Neural cell (in vitro differentiated cells): ENCODE results near the gene RHPN2. TPM values are rescaled to one million over a fixed set of nuclear protein-coding genes. Genes with fewer than 3 reads are reported as not detected.
"Not testable (repeated sequence)": the region's sequence is repeated elsewhere in the genome, so short reads cannot be mapped to it uniquely, and the experiment has no call there.

Experiments
- H2AFZ ChIP-seq: fragments of 200-600, 300-800 bp; sonication (generic), shearing (Covaris generic); 2 replicates; pipeline ENCODE4 v1.6.0; 2014; ENCODE audit warnings: low read depth, mild to moderate bottlenecking, antibody characterized with exemption, low read length, moderate library complexity
- H3F3A ChIP-seq: fragments of 200-600 bp; shearing (Covaris generic); 2 replicates; pipeline ENCODE4 v1.6.1; 2016; ENCODE audit warnings: mild to moderate bottlenecking, moderate library complexity, mixed read lengths, antibody characterized with exemption, low read length; ENCODE audit not compliant: insufficient read depth, poor library complexity, severe bottlenecking
- H3K27ac ChIP-seq: fragments of 200-600, 300-800 bp; sonication (generic), shearing (Covaris generic); 2 replicates; pipeline ENCODE4 v1.5.1; 2014; ENCODE audit warnings: mild to moderate bottlenecking, low read length, moderate library complexity
- H3K27me3 ChIP-seq: fragments of 300-800, 200-600 bp; sonication (generic), shearing (Covaris generic); 2 replicates; pipeline ENCODE4 v1.6.0; 2014; ENCODE audit warnings: mild to moderate bottlenecking, low read depth, low read length, moderate library complexity; ENCODE audit not compliant: insufficient read depth
- H3K36me3 ChIP-seq: fragments of 300-800, 200-600 bp; sonication (generic), shearing (Covaris generic); 2 replicates; pipeline ENCODE4 v1.5.1; 2014; ENCODE audit warnings: mild to moderate bottlenecking, antibody characterized with exemption, low read length, moderate library complexity; ENCODE audit not compliant: insufficient read depth
- H3K4me2 ChIP-seq: fragments of 300-800, 200-600 bp; sonication (generic), shearing (Covaris generic); 2 replicates; pipeline ENCODE4 v1.6.0; 2014; ENCODE audit warnings: mild to moderate bottlenecking, low read length
- H3K4me3 ChIP-seq: fragments of 300-800, 200-600 bp; sonication (generic), shearing (Covaris generic); 2 replicates; pipeline ENCODE4 v1.5.1; 2014; ENCODE audit warnings: mild to moderate bottlenecking, low read length, moderate library complexity
- H3K79me2 ChIP-seq: fragments of 200-600 bp; shearing (Covaris generic); replicated peaks from 2 replicates; pipeline ENCODE4 v1.6.0; 2014; ENCODE audit warnings: mild to moderate bottlenecking, low read length, moderate library complexity; ENCODE audit not compliant: insufficient read depth
- H3K9ac ChIP-seq: fragments of 300-800, 200-600 bp; sonication (generic), shearing (Covaris generic); 2 replicates; pipeline ENCODE4 v1.6.1; 2016; ENCODE audit warnings: mild to moderate bottlenecking, low read length, mixed read lengths
- H3K9me2 ChIP-seq: fragments of 200-600 bp; shearing (Covaris generic); 2 replicates; pipeline ENCODE4 v1.6.1; 2016; ENCODE audit warnings: mild to moderate bottlenecking, low read length, mixed read lengths; ENCODE audit not compliant: insufficient read depth
- H3K9me3 ChIP-seq: fragments of 200-600, 300-800 bp; sonication (generic), shearing (Covaris generic); 2 replicates; pipeline ENCODE4 v1.6.1; 2016; ENCODE audit warnings: mild to moderate bottlenecking, mixed run types, low read length, moderate library complexity, mixed read lengths
- H4K20me1 ChIP-seq: fragments of 200-600 bp; shearing (Covaris generic); 2 replicates; pipeline ENCODE4 v1.6.1; 2016; ENCODE audit warnings: mild to moderate bottlenecking, mixed run types; ENCODE audit not compliant: insufficient read depth
- CTCF ChIP-seq: fragments of 450-650 bp; IDR thresholded peaks from 2 replicates; pipeline ENCODE4 v1.5.1; 2014; ENCODE audit warnings: antibody characterized with exemption, mild to moderate bottlenecking, moderate library complexity; ENCODE audit not compliant: poor library complexity, severe bottlenecking
- EP300 ChIP-seq: fragments of 450-650 bp; conservative IDR thresholded peaks from 2 replicates; pipeline ENCODE4 v1.6.1; 2014; ENCODE audit warnings: antibody characterized with exemption, mild to moderate bottlenecking, moderate library complexity; ENCODE audit not compliant: poor library complexity, severe bottlenecking
- EZH2 ChIP-seq: fragments of 200-600, 300-800 bp; shearing (Covaris generic), sonication (generic); IDR thresholded peaks from 2 replicates; pipeline ENCODE4 v1.6.1; 2014; ENCODE audit warnings: antibody characterized with exemption, low read length, borderline replicate concordance, mild to moderate bottlenecking; ENCODE audit not compliant: insufficient read depth, poor library complexity, severe bottlenecking
- MXI1 ChIP-seq: fragments of 450-650 bp; conservative IDR thresholded peaks from 2 replicates; pipeline ENCODE4 v1.6.1; 2014; ENCODE audit warnings: antibody characterized with exemption, mild to moderate bottlenecking; ENCODE audit not compliant: poor library complexity, severe bottlenecking
- POLR2AphosphoS5 ChIP-seq: IDR thresholded peaks from 2 replicates; pipeline ENCODE4 v1.6.1; 2012
- RAD21 ChIP-seq: fragments of 450-650 bp; conservative IDR thresholded peaks from 2 replicates; pipeline ENCODE4 v1.6.1; 2014; ENCODE audit warnings: antibody characterized with exemption, mild to moderate bottlenecking, moderate library complexity
- REST ChIP-seq: IDR thresholded peaks from 2 replicates; pipeline ENCODE4 v1.6.1; 2012; ENCODE audit warnings: borderline replicate concordance
- SMC3 ChIP-seq: fragments of 450-650 bp; conservative IDR thresholded peaks from 2 replicates; pipeline ENCODE4 v1.6.1; 2014; ENCODE audit warnings: antibody characterized with exemption, mild to moderate bottlenecking, moderate library complexity; ENCODE audit not compliant: poor library complexity
- TAF1 ChIP-seq: IDR thresholded peaks from 2 replicates; pipeline ENCODE4 v1.6.1; 2012; ENCODE audit warnings: low read depth
- polyA plus RNA-seq: library from polyadenylated mRNA; depleted of rRNA; stranded (reverse); fragments of >200 nt; gene quantifications from 2 replicates; pipeline ENCODE4 v1.2.3, GENCODE V29; 2014

The RHPN2 gene
- polyA plus RNA-seq, 1 donor from 2014 or later, result 1.5 TPM

GRCh38 chr19:33005440-33005839, 59.2 kb downstream of the RHPN2 start:
- Histone ChIP-seq H3F3A (no peaks in the 10 kb centered on the region), H3K4me3 (no peak overlapping the region), H2AFZ (no peak overlapping the region), H3K27me3 (no peaks in the 10 kb centered on the region), H4K20me1 (no peaks in the 10 kb centered on the region), H3K9me3 (no peaks in the 10 kb centered on the region), H3K27ac (no peak overlapping the region), H3K79me2 (no peaks in the 10 kb centered on the region), H3K36me3 (no peaks in the 10 kb centered on the region), H3K4me2 (no peak overlapping the region), H3K9me2 (no peaks in the 10 kb centered on the region), H3K9ac (no peak overlapping the region)
- no peak for TF ChIP-seq SMC3
- TF ChIP-seq POLR2AphosphoS5, result no peak
- no peak for TF ChIP-seq TAF1
- TF ChIP-seq MXI1, result no peak
- no peak for TF ChIP-seq RAD21
- TF ChIP-seq EZH2, result no peak
- TF ChIP-seq REST, result no peak
- TF ChIP-seq EP300, result no peak
- no peak for TF ChIP-seq CTCF

- H3K4me3 ChIP-seq, H3K9ac ChIP-seq, H3K79me2 ChIP-seq, H3K9me3 ChIP-seq, H4K20me1 ChIP-seq, H3K27me3 ChIP-seq, H3K9me2 ChIP-seq, H3K36me3 ChIP-seq, H2AFZ ChIP-seq, H3F3A ChIP-seq, H3K27ac ChIP-seq, H3K4me2 ChIP-seq: not testable (repeated sequence)
Observed at GRCh38 chr19:33003424-33004024, 61.2 kb downstream of the RHPN2 start.

GRCh38 chr19:33002126-33002865, 62.4 kb downstream of the RHPN2 start:
- not testable (repeated sequence) for H3F3A ChIP-seq, H3K27me3 ChIP-seq, H3K9ac ChIP-seq, H3K79me2 ChIP-seq, H3K27ac ChIP-seq, H3K9me3 ChIP-seq, H2AFZ ChIP-seq, H3K36me3 ChIP-seq, H4K20me1 ChIP-seq, H3K4me2 ChIP-seq, H3K9me2 ChIP-seq, H3K4me3 ChIP-seq
